Activated CD8-positive, alpha-beta T cell treated with anti-CD3 and anti-CD28 coated beads for 36 hours (primary cell): ENCODE results near the gene TRIM40. TPM values are rescaled to one million over a fixed set of nuclear protein-coding genes. Genes with fewer than 3 reads are reported as not detected.

Experiments
- ATAC-seq: fragments of 200-7000 bp; cut with Tn5 transposase; one replicate; pipeline ENCODE4 v1.10.0; 2021; ENCODE audit warnings: mild to moderate bottlenecking, moderate library complexity
- CTCF ChIA-PET: fragments of 350-600 bp; sonication (Branson Sonifier 250); formaldehyde crosslinking; loops from one replicate; lab custom pipeline; 2021; ENCODE audit warnings: antibody characterized with exemption; lab: Charles Lee
- POLR2A ChIA-PET: fragments of 350-600 bp; sonication (Branson Sonifier 250); formaldehyde crosslinking; loops from one replicate; lab custom pipeline; 2021; ENCODE audit warnings: antibody characterized with exemption; lab: Charles Lee
- DNase-seq: peaks from one replicate; pipeline ENCODE4 v3.0.0-alpha.2; 2020
- H3K27ac Mint-ChIP-seq: one replicate; pipeline ENCODE4 v1.8.0; 2021; ENCODE audit warnings: mild to moderate bottlenecking, mixed read lengths
- H3K27me3 Mint-ChIP-seq: one replicate; pipeline ENCODE4 v1.8.0; 2021; ENCODE audit warnings: mixed read lengths
- H3K36me3 Mint-ChIP-seq: one replicate; pipeline ENCODE4 v1.8.0; 2021; ENCODE audit warnings: low read depth, mixed read lengths
- H3K4me1 Mint-ChIP-seq: one replicate; pipeline ENCODE4 v1.8.0; 2021; ENCODE audit warnings: low read depth, mixed read lengths
- H3K4me3 Mint-ChIP-seq: one replicate; pipeline ENCODE4 v1.8.0; 2021; ENCODE audit warnings: mild to moderate bottlenecking, moderate library complexity, mixed read lengths
- H3K9me3 Mint-ChIP-seq: one replicate; pipeline ENCODE4 v1.8.0; 2021; ENCODE audit warnings: mixed read lengths
- CTCF ChIP-seq: fragments of 200-600 bp; IDR thresholded peaks from one replicate; pipeline ENCODE4 v1.8.0; 2022; ENCODE audit warnings: antibody characterized with exemption, mild to moderate bottlenecking
- intact Hi-C: fragments of 100-400 bp; cut with micrococcal nuclease; formaldehyde crosslinking; loops from one replicate; pipeline ENCODE4 v1.10.0; 2022
- total RNA-seq, 2 experiments: library from RNA; stranded (reverse); gene quantifications; one replicate each; pipeline ENCODE4 v1.2.3, GENCODE V29; 2021

TRIM40 gene
- total RNA-seq, 2 experiments from 2014 or later: not detected

- CTCF ChIA-PET: interaction anchor here (0.5 to 4.7 kb wide), 5 partner anchors 9 to 291 kb away, joined by 3 to 28 read pairs (median 3); no protein-coding TSS in a partner anchor
- no peak for DNase-seq
- POLR2A ChIA-PET: no interaction called here
- Mint-ChIP-seq H3K27me3 (peaks cover 54% of the 10 kb centered on the region), H3K9me3 (no peaks in the 10 kb centered on the region), H3K4me1 (peaks cover 9% of the 10 kb centered on the region), H3K4me3 (no peak overlapping the region), H3K36me3 (no peaks in the 10 kb centered on the region), H3K27ac (no peak overlapping the region)
- intact Hi-C loops: no loop called here
- ATAC-seq: no peak
- TF ChIP-seq CTCF: no peak
These were observed 41.8 kb upstream of the TRIM40 start for GRCh38 chr6:30093951-30094661.

DNA sequence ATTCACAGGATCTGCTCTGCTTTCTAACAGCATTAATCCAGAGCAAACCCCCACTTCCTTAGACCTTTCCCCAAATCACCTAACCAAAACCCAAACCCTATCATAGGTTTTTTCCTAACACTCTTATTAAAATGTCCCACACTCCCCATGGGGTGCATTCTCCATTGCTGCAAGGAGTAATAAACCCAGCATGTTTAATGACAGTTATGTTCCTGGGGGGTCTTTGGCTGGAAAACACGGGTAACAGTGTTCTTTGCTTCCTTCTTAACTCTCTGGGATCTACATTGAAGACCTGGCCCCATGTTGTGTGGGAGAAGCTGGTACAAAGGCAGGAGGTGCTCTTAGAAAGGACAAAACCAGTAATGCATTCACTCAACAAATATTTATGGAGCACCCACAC lies 39.1 kb upstream of the TRIM40 start:
- Mint-ChIP-seq H3K36me3 (no peaks in the 10 kb centered on the region), H3K9me3 (no peaks in the 10 kb centered on the region), H3K4me3 (no peak overlapping the region), H3K4me1 (peaks cover 26% of the 10 kb centered on the region), H3K27me3 (peaks cover 58% of the 10 kb centered on the region), H3K27ac (no peak overlapping the region)
- ChIA-PET POLR2A (no interaction called here), CTCF (interaction anchor here (1.2 to 3.2 kb wide), 2 partner anchors 34 to 314 kb away, joined by 3 to 18 read pairs; no protein-coding TSS in a partner anchor)
- DNase-seq: no peak
- intact Hi-C loops: no loop called here
- TF ChIP-seq CTCF: no peak
- ATAC-seq: no peak

- H3K27me3 Mint-ChIP-seq: peaks cover 51% of the 10 kb centered on the region
- H3K4me3 Mint-ChIP-seq: no peak overlapping the region
- ChIA-PET POLR2A (interaction anchor here (0.8 to 1.4 kb wide), 2 partner anchors 37 to 93 kb away, joined by 3 to 4 read pairs; partner anchors contain the start of gene POLR1H), CTCF (interaction anchor here (3.2 kb wide), 1 partner anchor 33 kb away, joined by 18 read pairs; no protein-coding TSS in a partner anchor)
- H3K36me3 Mint-ChIP-seq: no peaks in the 10 kb centered on the region
- no peak overlapping the region for H3K27ac Mint-ChIP-seq
- intact Hi-C loops: no loop called here
- no peak for ATAC-seq
- H3K9me3 Mint-ChIP-seq: no peaks in the 10 kb centered on the region
- H3K4me1 Mint-ChIP-seq: peaks cover 35% of the 10 kb centered on the region
- TF ChIP-seq CTCF: no peak
- peak; percentile 17 for DNase-seq
These were observed 37.8 kb upstream of the TRIM40 start for GRCh38 chr6:30097902-30098768.

GRCh38 chr6:30100154-30100553 lies 35.8 kb upstream of the TRIM40 start:
- peak overlapping the region; percentile 39 for H3K4me3 Mint-ChIP-seq
- no peak overlapping the region for H3K27ac Mint-ChIP-seq

More at GRCh38 chr6:30100154-30100553, 35.8 kb upstream of the TRIM40 start:
- Mint-ChIP-seq H3K27me3 (peaks cover 53% of the 10 kb centered on the region), H3K36me3 (no peaks in the 10 kb centered on the region), H3K4me1 (peaks cover 41% of the 10 kb centered on the region), H3K9me3 (no peaks in the 10 kb centered on the region)
- ChIA-PET CTCF (interaction anchor here (0.7 to 1.2 kb wide), 2 partner anchors 31 to 67 kb away, joined by 3 to 7 read pairs; no protein-coding TSS in a partner anchor), POLR2A (no interaction called here)
- intact Hi-C loops: no loop called here
- no peak for TF ChIP-seq CTCF
- DNase-seq: no peak
- no peak for ATAC-seq
